Prostate gland (tissue), 2 donors: ENCODE results near the gene TMA16. TPM values are rescaled to one million over a fixed set of nuclear protein-coding genes. Genes with fewer than 3 reads are reported as not detected.

Experiments used
- DNase-seq: peaks from one replicate; pipeline ENCODE4 v3.0.0-alpha.2; 2019; ENCODE audit warnings: low spot score
- H3K27ac ChIP-seq, 2 donors: fragments of 200-600 bp; sonication (generic); 2 replicates each; pipeline ENCODE4 v1.5.1; 2017 to 2019
- H3K27me3 ChIP-seq: fragments of 200-600 bp; sonication (generic); replicated peaks from 2 replicates; pipeline ENCODE4 v1.5.1; 2019; ENCODE audit not compliant: insufficient read depth
- H3K36me3 ChIP-seq, 2 donors: fragments of 200-600 bp; sonication (generic); 1 replicate in 1 of 2; 2 replicates in 1 of 2; pipeline versions ENCODE4 v1.5.1 to v1.8.1; 2017 to 2019
- H3K4me1 ChIP-seq: fragments of 200-600 bp; sonication (generic); replicated peaks from 2 replicates; pipeline ENCODE4 v1.5.1; 2019
- H3K4me3 ChIP-seq, 2 donors: fragments of 200-600 bp; sonication (generic); 2 replicates each; pipeline ENCODE4 v1.5.1; 2017 to 2019
- H3K9me3 ChIP-seq: fragments of 200-600 bp; sonication (generic); 2 replicates; pipeline ENCODE4 v1.5.1; 2017
- POLR2A ChIP-seq: fragments of 450-650 bp; IDR thresholded peaks from one replicate; pipeline ENCODE4 v1.6.1; 2016; ENCODE audit warnings: antibody characterized with exemption, mild to moderate bottlenecking
- POLR2AphosphoS5 ChIP-seq: sonication (generic); formaldehyde crosslinking; IDR thresholded peaks from one replicate; pipeline ENCODE4 v1.6.1; 2017; ENCODE audit warnings: antibody characterized with exemption
- WGBS: methylation state at CpG from one replicate; pipeline ENCODE4 v1.1.5; 2018; 5-methylcytosine and 5-hydroxymethylcytosine counted together
- intact Hi-C: fragments of 100-400 bp; cut with DNase I; formaldehyde crosslinking; loops from one replicate; pipeline ENCODE4 v1.14.2; 2022
- total RNA-seq, 2 donors: library from RNA; depleted of rRNA; stranded (reverse); fragments of >200 nt; gene quantifications; one replicate each; pipeline ENCODE4 v1.1.0, GENCODE V29; 2016
- TF ChIP-seq, protein P1 (sequence below), 4 experiments: fragments of 200-600 bp in 2 of 4; fragments of 450-650 bp in 2 of 4; sonication (generic) in 2 of 4; IDR thresholded peaks; 1 replicate in 3 of 4; 2 replicates in 1 of 4; pipeline ENCODE4 v1.5.1; 2016 to 2019; ENCODE audit warnings: antibody characterized with exemption in 4 of 4, mild to moderate bottlenecking in 2 of 4, moderate library complexity in 2 of 4

The TMA16 gene
- total RNA-seq, 2 donors from 2014 or later = 12.9 to 17.3 TPM

DNA sequence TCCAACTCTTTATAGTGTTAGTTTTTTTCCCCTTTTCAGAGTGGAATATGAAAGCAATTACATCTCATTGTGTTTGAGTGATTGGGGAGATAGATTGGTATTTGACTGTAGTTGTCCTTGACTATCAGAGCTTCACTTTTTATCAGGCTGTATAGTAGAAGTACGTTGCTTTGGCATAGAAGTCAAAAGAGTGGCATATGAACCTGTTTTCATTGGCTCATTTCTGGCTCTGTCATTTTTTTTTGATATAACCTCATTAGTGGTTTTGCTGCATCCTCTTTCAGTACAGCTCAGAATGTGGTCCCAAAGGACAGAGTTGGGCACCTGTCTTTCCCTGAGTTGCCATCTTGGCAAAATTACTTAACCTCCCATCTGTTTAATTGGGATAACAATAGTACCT is 1.4 kb downstream of the TMA16 start:
- no peak for DNase-seq
- no peaks in the 10 kb centered on the region for H3K9me3 ChIP-seq
- H3K36me3 ChIP-seq = no peaks in the 10 kb centered on the region
- TF ChIP-seq POLR2AphosphoS5 = no peak
- TF ChIP-seq, protein P1, sequence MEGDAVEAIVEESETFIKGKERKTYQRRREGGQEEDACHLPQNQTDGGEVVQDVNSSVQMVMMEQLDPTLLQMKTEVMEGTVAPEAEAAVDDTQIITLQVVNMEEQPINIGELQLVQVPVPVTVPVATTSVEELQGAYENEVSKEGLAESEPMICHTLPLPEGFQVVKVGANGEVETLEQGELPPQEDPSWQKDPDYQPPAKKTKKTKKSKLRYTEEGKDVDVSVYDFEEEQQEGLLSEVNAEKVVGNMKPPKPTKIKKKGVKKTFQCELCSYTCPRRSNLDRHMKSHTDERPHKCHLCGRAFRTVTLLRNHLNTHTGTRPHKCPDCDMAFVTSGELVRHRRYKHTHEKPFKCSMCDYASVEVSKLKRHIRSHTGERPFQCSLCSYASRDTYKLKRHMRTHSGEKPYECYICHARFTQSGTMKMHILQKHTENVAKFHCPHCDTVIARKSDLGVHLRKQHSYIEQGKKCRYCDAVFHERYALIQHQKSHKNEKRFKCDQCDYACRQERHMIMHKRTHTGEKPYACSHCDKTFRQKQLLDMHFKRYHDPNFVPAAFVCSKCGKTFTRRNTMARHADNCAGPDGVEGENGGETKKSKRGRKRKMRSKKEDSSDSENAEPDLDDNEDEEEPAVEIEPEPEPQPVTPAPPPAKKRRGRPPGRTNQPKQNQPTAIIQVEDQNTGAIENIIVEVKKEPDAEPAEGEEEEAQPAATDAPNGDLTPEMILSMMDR (IDR thresholded peaks at IDR 0.05) = no peak
- intact Hi-C loops = loop anchor here (10.0 kb wide), 1 partner anchor 331 kb away; the partner anchor contains the start of gene NAF1
- no peaks in the 10 kb centered on the region for H3K27me3 ChIP-seq
- no peak overlapping the region for H3K4me3 ChIP-seq
- no peaks in the 10 kb centered on the region for H3K4me1 ChIP-seq
- WGBS = 11% methylated on average over 1 of the region's 1 CpG
- no peak overlapping the region for H3K27ac ChIP-seq

GRCh38 chr4:163500586-163500985 is 6.1 kb downstream of the TMA16 start:
- TF ChIP-seq POLR2AphosphoS5 (no peak), POLR2A (no peak)
- TF ChIP-seq, protein P1 (IDR thresholded peaks at IDR 0.05) = no peak
- intact Hi-C loops = no loop called here
- Histone ChIP-seq H3K27ac (no peak overlapping the region), H3K9me3 (no peaks in the 10 kb centered on the region), H3K4me3 (no peak overlapping the region), H3K36me3 (no peaks in the 10 kb centered on the region), H3K27me3 (no peaks in the 10 kb centered on the region), H3K4me1 (no peaks in the 10 kb centered on the region)
- WGBS = 30% methylated on average over 1 of the region's 1 CpG
- no peak for DNase-seq

GRCh38 chr4:163505374-163505773 is 10.9 kb downstream of the TMA16 start:
- 85% methylated on average over 3 of the region's 3 CpGs for WGBS
- Histone ChIP-seq H3K9me3 (no peaks in the 10 kb centered on the region), H3K27ac (no peak overlapping the region), H3K27me3 (no peaks in the 10 kb centered on the region), H3K4me1 (no peaks in the 10 kb centered on the region), H3K4me3 (no peak overlapping the region), H3K36me3 (no peaks in the 10 kb centered on the region)
- intact Hi-C loops = no loop called here
- DNase-seq = no peak
- TF ChIP-seq POLR2A (no peak), POLR2AphosphoS5 (no peak)
- TF ChIP-seq, protein P1 (IDR thresholded peaks at IDR 0.05) = no peak

DNA sequence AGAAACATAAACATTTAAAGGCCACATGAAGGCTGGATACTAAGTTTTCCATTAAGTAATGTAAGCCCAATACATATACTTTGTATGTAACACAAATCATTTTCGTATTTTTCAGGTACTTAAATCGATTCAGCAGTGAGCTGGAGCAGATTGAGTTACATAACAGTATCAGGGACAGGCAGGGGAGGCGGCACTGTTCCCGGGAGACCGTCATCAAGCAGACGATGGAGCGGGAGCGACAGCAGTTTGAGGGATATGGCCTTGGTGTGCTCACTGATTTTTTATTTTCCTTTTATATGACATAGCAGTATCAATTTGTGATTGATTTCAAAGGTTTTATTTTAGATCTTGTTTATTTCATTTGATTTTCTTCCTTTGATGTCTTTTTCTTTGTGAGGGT is 20.7 kb downstream of the TMA16 start:
- no peak for DNase-seq

DNA sequence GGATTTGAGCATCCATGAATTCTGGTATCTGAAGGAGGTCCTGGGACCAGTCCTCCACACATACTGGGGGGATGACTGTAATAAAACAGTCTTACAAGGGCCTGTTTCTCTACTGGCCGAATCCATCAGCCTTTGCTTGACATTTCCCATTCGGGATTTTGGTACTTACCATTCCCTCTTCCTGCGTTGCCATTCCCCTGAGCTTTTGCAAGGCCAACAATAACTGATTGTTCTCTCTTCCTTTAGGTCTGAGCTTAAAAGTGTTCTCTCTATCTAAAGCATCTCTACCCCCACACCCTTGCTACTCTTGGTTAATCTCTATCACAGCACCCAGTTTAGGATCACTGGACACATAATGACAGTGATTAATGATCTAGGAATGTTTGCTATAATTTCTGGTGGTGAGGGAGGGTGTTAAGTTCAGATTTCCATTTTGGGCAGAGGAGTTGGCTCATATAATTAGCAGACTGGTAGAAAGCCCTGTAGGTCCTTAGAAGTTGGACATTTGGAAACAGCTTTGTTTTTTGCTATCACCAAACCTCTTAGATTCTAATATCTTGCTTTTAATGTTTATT is 29.4 kb downstream of the TMA16 start:
- Histone ChIP-seq H3K9me3 (no peaks in the 10 kb centered on the region), H3K36me3 (no peaks in the 10 kb centered on the region), H3K4me1 (no peaks in the 10 kb centered on the region), H3K4me3 (no peak overlapping the region), H3K27ac (no peak overlapping the region), H3K27me3 (no peaks in the 10 kb centered on the region)
- 83% methylated on average over 3 of the region's 3 CpGs for WGBS
- TF ChIP-seq, protein P1 (IDR thresholded peaks at IDR 0.05) = no peak
- no peak for TF ChIP-seq POLR2AphosphoS5
- TF ChIP-seq POLR2A = no peak
- DNase-seq = no peak
- intact Hi-C loops = no loop called here

More for the DNA sequence above, 20.7 kb downstream of the TMA16 start:
- TF ChIP-seq, protein P1 (IDR thresholded peaks at IDR 0.05) = no peak
- no peak for TF ChIP-seq POLR2AphosphoS5
- TF ChIP-seq POLR2A = no peak
- WGBS = 95% methylated on average over 8 of the region's 8 CpGs
- no peaks in the 10 kb centered on the region for H3K4me1 ChIP-seq
- no peaks in the 10 kb centered on the region for H3K27me3 ChIP-seq
- H3K9me3 ChIP-seq = no peaks in the 10 kb centered on the region
- intact Hi-C loops = no loop called here
- no peak overlapping the region for H3K4me3 ChIP-seq
- no peak overlapping the region for H3K27ac ChIP-seq
- peaks cover 0 to 3% of the 10 kb centered on the region in 2 donors for H3K36me3 ChIP-seq
